GM12878 (cell line): ENCODE data around the gene SLC38A5. TPM values are rescaled to one million over a fixed set of nuclear protein-coding genes. Genes with fewer than 3 reads are reported as not detected.

Source experiments
- ATAC-seq: fragments of 200-7000 bp; cut with Tn5 transposase; 3 replicates; pipeline ENCODE4 v1.9.1; 2020; ENCODE audit warnings: mild to moderate bottlenecking, moderate library complexity
- BruUV-seq: library from RNA; stranded (reverse); fragments of 400-500 nt; replicated peaks from 2 replicates; lab custom pipeline; 2021; lab: Mats Ljungman, UMichigan
- CTCF ChIA-PET: fragments of 300-600 bp; sonication (Branson Sonifier 250); formaldehyde crosslinking; extraction: SDS; loops from one replicate; lab custom pipeline; 2021; ENCODE audit warnings: inconsistent platforms; lab: Yijun Ruan, JAX
- POLR2A ChIA-PET: fragments of 350-600 bp; formaldehyde crosslinking; extraction: SDS; loops from one replicate; lab custom pipeline; 2021; ENCODE audit warnings: inconsistent platforms; lab: Charles Lee
- RAD21 ChIA-PET: fragments of 300-600 bp; sonication (Branson Sonifier 250); formaldehyde crosslinking; loops from one replicate; lab custom pipeline; 2023; ENCODE audit warnings: antibody characterized with exemption; ENCODE audit not compliant: unreplicated experiment; lab: Charles Lee
- SMC1A ChIA-PET: fragments of 300-600 bp; sonication (Branson Sonifier 250); formaldehyde crosslinking; loops from one replicate; lab custom pipeline; 2023; ENCODE audit not compliant: unreplicated experiment, uncharacterized antibody; lab: Charles Lee
- DNase-seq: peaks from one replicate; pipeline ENCODE4 v3.0.0-alpha.2; 2011; ENCODE audit warnings: low read depth, low spot score
- FAIRE-seq: peaks from 3 replicates; lab custom pipeline; 2011; peaks lifted over from hg19 to GRCh38; lab: Jason Lieb, UNC
- H2AFZ ChIP-seq: 2 replicates; pipeline ENCODE4 v1.6.0; 2011; ENCODE audit warnings: low read depth, low read length, control low read depth; ENCODE audit not compliant: control insufficient read depth
- H3K27ac ChIP-seq: 2 replicates; pipeline ENCODE4 v1.5.1; 2011; ENCODE audit warnings: control low read depth; ENCODE audit not compliant: control insufficient read depth, insufficient read depth
- H3K27me3 ChIP-seq, 2 experiments: replicated peaks in 1 of 2; 2 replicates each; pipeline versions ENCODE4 v1.6.0 to v1.6.1; 2011; ENCODE audit warnings: low read length in 1 of 2; ENCODE audit not compliant: control insufficient read depth in 2 of 2, insufficient read depth in 2 of 2
- H3K36me3 ChIP-seq, 2 experiments: 2 replicates each; pipeline ENCODE4 v1.5.1; 2011; ENCODE audit warnings: low read length in 1 of 2; ENCODE audit not compliant: control insufficient read depth in 2 of 2, insufficient read depth in 2 of 2
- H3K4me1 ChIP-seq: 2 replicates; pipeline ENCODE4 v1.6.1; 2011; ENCODE audit warnings: mild to moderate bottlenecking, low read length, moderate library complexity, mixed read lengths; ENCODE audit not compliant: control insufficient read depth, insufficient read depth
- H3K4me2 ChIP-seq: 2 replicates; pipeline ENCODE4 v1.6.0; 2011; ENCODE audit warnings: control low read depth; ENCODE audit not compliant: control insufficient read depth, insufficient read depth
- H3K4me3 ChIP-seq: fragments of 200-600 bp; sonication (generic); 2 replicates; pipeline ENCODE4 v1.5.1; 2016
- H3K79me2 ChIP-seq: 2 replicates; pipeline ENCODE4 v1.6.0; 2011; ENCODE audit warnings: low read length; ENCODE audit not compliant: control insufficient read depth, insufficient read depth
- H3K9ac ChIP-seq: 2 replicates; pipeline ENCODE4 v1.8.0; 2011; ENCODE audit warnings: low read length, control low read depth, mixed read lengths; ENCODE audit not compliant: control insufficient read depth, insufficient read depth
- H3K9me3 ChIP-seq: replicated peaks from 3 replicates; pipeline ENCODE4 v1.5.1; 2011; ENCODE audit warnings: mild to moderate bottlenecking, low read length; ENCODE audit not compliant: control insufficient read depth, insufficient read depth
- H4K20me1 ChIP-seq: 2 replicates; pipeline ENCODE4 v1.6.0; 2011; ENCODE audit not compliant: control insufficient read depth, insufficient read depth
- ASH2L ChIP-seq: fragments of 300-600, 200-600 bp; sonication (generic); IDR thresholded peaks from 2 replicates; pipeline ENCODE4 v1.6.1; 2017; ENCODE audit warnings: low read depth, mild to moderate bottlenecking, borderline replicate concordance
- CHD2 ChIP-seq: IDR thresholded peaks from 2 replicates; pipeline ENCODE4 v1.6.1; 2011; ENCODE audit warnings: low read depth, low read length, improper control_type of control experiment, borderline replicate concordance
- PAX8 ChIP-seq: fragments of 450-650 bp; IDR thresholded peaks from 2 replicates; pipeline ENCODE4 v1.6.1; 2017; ENCODE audit warnings: mild to moderate bottlenecking, moderate library complexity
- RB1 ChIP-seq: fragments of 450-650 bp; formaldehyde crosslinking; IDR thresholded peaks from 2 replicates; pipeline ENCODE4 v1.6.1; 2017; ENCODE audit warnings: mild to moderate bottlenecking, borderline replicate concordance
- SIN3A ChIP-seq: IDR thresholded peaks from 2 replicates; pipeline ENCODE4 v1.6.1; 2012; ENCODE audit warnings: low read depth, low read length, improper control_type of control experiment
- SIX5 ChIP-seq: IDR thresholded peaks from 2 replicates; pipeline ENCODE4 v1.6.1; 2011; ENCODE audit warnings: mild to moderate bottlenecking, low read depth, low read length, moderate library complexity; ENCODE audit not compliant: severe bottlenecking
- SMARCA5 ChIP-seq: fragments of 450-650 bp; IDR thresholded peaks from 2 replicates; pipeline ENCODE4 v1.6.1; 2017; ENCODE audit warnings: mild to moderate bottlenecking
- STAT3 ChIP-seq: IDR thresholded peaks from 2 replicates; pipeline ENCODE4 v1.6.1; 2011; ENCODE audit warnings: low read depth, low read length, improper control_type of control experiment
- ZNF24 ChIP-seq: fragments of 450-650 bp; IDR thresholded peaks from 2 replicates; pipeline ENCODE4 v1.6.1; 2017; ENCODE audit warnings: antibody characterized with exemption, mild to moderate bottlenecking
- WGBS: methylation state at CpG from one replicate; pipeline ENCODE4 v1.1.6; 2016; ENCODE audit warnings: low lambda C conversion rate; ENCODE audit not compliant: insufficient replicate concordance, insufficient coverage; ENCODE audit errors: missing lambda C conversion rate; 5-methylcytosine and 5-hydroxymethylcytosine counted together
- in situ Hi-C: fragments of 300-500 bp; cut with MboI; formaldehyde crosslinking; loops from 9 replicates; pipeline ENCODE4 v1.14.3; 2018; ENCODE audit warnings: mixed read lengths
- intact Hi-C: fragments of 100-400 bp; cut with micrococcal nuclease; formaldehyde crosslinking; loops from one replicate; pipeline ENCODE4 v1.14.2; 2022; ENCODE audit not compliant: unreplicated experiment
- polyA plus RNA-seq, 11 experiments: library from polyadenylated mRNA; depleted of rRNA in 4 of 11; unstranded in 6 of 11; stranded (reverse) in 5 of 11; fragments of >200 nt; fragmentation: Nextera tagmentation in 4 of 11; fragmentation: Illumina TruSeq in 1 of 11; extraction: Ambion mirVana in 4 of 11; extraction: Trizol in 1 of 11; gene quantifications; 1 replicate in 1 of 11; 2 replicates in 10 of 11; pipeline versions ENCODE4 v1.2.1 to v1.2.3, GENCODE V29; 2011 to 2016; ENCODE audit warnings: inconsistent platforms in 2 of 11, missing spikeins in 2 of 11, low read depth in 1 of 11
- total RNA-seq, 4 experiments: library from RNA; depleted of rRNA in 3 of 4; stranded (reverse); fragments of >200 nt in 3 of 4; fragmentation: Illumina TruSeq in 1 of 4; extraction: Trizol in 1 of 4; gene quantifications; 2 replicates each; pipeline versions ENCODE4 v1.2.1 to v1.2.3, GENCODE V29; 2013 to 2021
- TF ChIP-seq, protein P1 (sequence below): fragments of 450-650 bp; IDR thresholded peaks from 2 replicates; pipeline ENCODE4 v1.6.1; 2016; ENCODE audit warnings: mild to moderate bottlenecking
- TF ChIP-seq, protein P2 (sequence below): IDR thresholded peaks from 2 replicates; pipeline ENCODE4 v1.6.1; 2012; ENCODE audit warnings: low read length, inconsistent platforms
- TF ChIP-seq, protein P3 (sequence below): IDR thresholded peaks from 2 replicates; pipeline ENCODE4 v1.6.1; 2012; ENCODE audit warnings: low read depth, low read length, improper control_type of control experiment
- TF ChIP-seq, protein P4 (sequence below): fragments of 150-350 bp; IDR thresholded peaks from 2 replicates; pipeline ENCODE4 v1.6.1; 2016; ENCODE audit warnings: low read depth, low read length

The SLC38A5 gene
- total and polyA plus RNA-seq, 10 of the 15 experiments (the other 5 are each of a cell fraction or from before 2014, with no cell fraction given): 4.2 to 108 (median 70.6) TPM

DNA sequence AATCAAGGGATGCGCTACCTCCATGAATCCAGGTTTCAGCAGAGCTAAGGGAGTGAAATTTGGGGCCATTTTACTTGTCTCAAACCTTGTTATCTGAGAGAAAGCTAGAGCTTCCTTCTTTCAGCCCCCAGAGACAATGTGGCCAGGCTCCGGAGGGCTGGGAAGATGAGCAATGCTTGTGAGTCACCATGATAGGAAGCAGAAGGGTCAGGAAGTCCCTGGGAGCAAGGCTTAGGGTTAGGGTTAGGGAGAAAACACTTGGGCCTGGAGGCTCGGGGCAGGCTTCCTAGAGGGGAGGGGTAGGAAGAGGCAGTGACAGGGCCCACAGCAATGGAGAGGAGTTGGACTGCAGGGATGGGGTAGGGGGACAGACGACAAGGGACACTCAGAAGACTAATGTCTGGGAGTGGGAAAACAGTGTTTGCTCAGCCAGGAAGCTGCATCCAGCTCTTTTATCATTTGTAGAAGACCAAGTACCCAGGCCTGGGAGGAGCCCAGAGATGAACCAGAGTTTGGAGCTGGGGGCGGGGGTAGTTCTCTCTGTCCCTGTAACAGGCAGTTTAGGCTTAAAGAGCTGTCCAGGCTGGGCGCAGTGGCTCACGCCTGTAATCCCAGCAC, 22.3 kb upstream of the SLC38A5 start (continued):
- TF ChIP-seq, protein P1, sequence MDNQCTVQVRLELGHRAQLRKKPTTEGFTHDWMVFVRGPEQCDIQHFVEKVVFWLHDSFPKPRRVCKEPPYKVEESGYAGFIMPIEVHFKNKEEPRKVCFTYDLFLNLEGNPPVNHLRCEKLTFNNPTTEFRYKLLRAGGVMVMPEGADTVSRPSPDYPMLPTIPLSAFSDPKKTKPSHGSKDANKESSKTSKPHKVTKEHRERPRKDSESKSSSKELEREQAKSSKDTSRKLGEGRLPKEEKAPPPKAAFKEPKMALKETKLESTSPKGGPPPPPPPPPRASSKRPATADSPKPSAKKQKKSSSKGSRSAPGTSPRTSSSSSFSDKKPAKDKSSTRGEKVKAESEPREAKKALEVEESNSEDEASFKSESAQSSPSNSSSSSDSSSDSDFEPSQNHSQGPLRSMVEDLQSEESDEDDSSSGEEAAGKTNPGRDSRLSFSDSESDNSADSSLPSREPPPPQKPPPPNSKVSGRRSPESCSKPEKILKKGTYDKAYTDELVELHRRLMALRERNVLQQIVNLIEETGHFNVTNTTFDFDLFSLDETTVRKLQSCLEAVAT: no peak
- TF ChIP-seq, protein P2, sequence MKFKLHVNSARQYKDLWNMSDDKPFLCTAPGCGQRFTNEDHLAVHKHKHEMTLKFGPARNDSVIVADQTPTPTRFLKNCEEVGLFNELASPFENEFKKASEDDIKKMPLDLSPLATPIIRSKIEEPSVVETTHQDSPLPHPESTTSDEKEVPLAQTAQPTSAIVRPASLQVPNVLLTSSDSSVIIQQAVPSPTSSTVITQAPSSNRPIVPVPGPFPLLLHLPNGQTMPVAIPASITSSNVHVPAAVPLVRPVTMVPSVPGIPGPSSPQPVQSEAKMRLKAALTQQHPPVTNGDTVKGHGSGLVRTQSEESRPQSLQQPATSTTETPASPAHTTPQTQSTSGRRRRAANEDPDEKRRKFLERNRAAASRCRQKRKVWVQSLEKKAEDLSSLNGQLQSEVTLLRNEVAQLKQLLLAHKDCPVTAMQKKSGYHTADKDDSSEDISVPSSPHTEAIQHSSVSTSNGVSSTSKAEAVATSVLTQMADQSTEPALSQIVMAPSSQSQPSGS: no peak
- TF ChIP-seq RB1: no peak
- TF ChIP-seq, protein P3, sequence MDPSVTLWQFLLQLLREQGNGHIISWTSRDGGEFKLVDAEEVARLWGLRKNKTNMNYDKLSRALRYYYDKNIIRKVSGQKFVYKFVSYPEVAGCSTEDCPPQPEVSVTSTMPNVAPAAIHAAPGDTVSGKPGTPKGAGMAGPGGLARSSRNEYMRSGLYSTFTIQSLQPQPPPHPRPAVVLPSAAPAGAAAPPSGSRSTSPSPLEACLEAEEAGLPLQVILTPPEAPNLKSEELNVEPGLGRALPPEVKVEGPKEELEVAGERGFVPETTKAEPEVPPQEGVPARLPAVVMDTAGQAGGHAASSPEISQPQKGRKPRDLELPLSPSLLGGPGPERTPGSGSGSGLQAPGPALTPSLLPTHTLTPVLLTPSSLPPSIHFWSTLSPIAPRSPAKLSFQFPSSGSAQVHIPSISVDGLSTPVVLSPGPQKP: no peak
- TF ChIP-seq SMARCA5: no peak
- no peak for TF ChIP-seq PAX8

DNA sequence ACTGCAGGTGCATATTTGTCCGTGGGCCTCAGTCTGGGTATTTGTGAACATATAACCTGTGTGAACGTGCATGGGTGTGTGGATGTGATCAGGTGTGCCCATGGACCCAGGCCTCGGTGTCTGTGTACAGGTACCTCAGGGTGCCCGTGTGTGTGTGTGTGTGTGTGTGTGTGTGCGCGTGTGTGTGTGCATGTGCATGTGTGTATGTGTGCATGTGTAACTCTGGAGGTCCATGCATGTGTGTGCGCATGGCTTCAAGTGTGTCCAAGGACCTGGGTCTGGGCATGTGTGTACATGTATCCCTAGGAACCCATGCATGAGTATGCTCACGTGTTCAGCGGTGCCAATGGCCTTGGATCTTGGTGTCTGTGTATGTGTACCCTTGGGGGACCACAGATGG, 21.7 kb upstream of the SLC38A5 start:
- H3K27me3 ChIP-seq: no peaks in the 10 kb centered on the region
- SMC1A ChIA-PET: no interaction called here
- no peak overlapping the region for H3K9ac ChIP-seq
- FAIRE-seq: no peak
- CTCF ChIA-PET: no interaction called here
- no peak overlapping the region for H3K4me2 ChIP-seq
- no peaks in the 10 kb centered on the region for H3K4me1 ChIP-seq
- TF ChIP-seq ZNF24: no peak
- TF ChIP-seq, protein P4, sequence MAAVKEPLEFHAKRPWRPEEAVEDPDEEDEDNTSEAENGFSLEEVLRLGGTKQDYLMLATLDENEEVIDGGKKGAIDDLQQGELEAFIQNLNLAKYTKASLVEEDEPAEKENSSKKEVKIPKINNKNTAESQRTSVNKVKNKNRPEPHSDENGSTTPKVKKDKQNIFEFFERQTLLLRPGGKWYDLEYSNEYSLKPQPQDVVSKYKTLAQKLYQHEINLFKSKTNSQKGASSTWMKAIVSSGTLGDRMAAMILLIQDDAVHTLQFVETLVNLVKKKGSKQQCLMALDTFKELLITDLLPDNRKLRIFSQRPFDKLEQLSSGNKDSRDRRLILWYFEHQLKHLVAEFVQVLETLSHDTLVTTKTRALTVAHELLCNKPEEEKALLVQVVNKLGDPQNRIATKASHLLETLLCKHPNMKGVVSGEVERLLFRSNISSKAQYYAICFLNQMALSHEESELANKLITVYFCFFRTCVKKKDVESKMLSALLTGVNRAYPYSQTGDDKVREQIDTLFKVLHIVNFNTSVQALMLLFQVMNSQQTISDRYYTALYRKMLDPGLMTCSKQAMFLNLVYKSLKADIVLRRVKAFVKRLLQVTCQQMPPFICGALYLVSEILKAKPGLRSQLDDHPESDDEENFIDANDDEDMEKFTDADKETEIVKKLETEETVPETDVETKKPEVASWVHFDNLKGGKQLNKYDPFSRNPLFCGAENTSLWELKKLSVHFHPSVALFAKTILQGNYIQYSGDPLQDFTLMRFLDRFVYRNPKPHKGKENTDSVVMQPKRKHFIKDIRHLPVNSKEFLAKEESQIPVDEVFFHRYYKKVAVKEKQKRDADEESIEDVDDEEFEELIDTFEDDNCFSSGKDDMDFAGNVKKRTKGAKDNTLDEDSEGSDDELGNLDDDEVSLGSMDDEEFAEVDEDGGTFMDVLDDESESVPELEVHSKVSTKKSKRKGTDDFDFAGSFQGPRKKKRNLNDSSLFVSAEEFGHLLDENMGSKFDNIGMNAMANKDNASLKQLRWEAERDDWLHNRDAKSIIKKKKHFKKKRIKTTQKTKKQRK: no peak
- no peak for TF ChIP-seq CHD2
- TF ChIP-seq SIN3A: no peak
- TF ChIP-seq STAT3: no peak
- no peak for TF ChIP-seq ASH2L
- TF ChIP-seq SIX5: no peak
- TF ChIP-seq, all 136 proteins: peak for 0
- H4K20me1 ChIP-seq: no peaks in the 10 kb centered on the region
- ChIA-PET RAD21 (no interaction called here), POLR2A (no interaction called here)
- no peak for ATAC-seq
- 46% methylated on average over 9 of the region's 9 CpGs for WGBS
- no peak overlapping the region for H2AFZ ChIP-seq
- no TSS peak for BruUV-seq
- intact Hi-C loops: no loop called here
- no peaks in the 10 kb centered on the region; the same call in 2 of the 3 replicates for H3K9me3 ChIP-seq
- no peak overlapping the region for H3K4me3 ChIP-seq
- H3K79me2 ChIP-seq: no peaks in the 10 kb centered on the region
- DNase-seq: no peak
- H3K36me3 ChIP-seq: peaks cover 0 to 5% of the 10 kb centered on the region in 2 experiments; a peak in 1 of 4 replicates
- in situ Hi-C loops: loop anchor here (10.0 kb wide), 1 partner anchor 407 kb away; no protein-coding TSS in a partner anchor
- H3K27ac ChIP-seq: no peak overlapping the region
